HG03060 (cell line): ENCODE data around the gene PACSIN3.

Source experiments
- ATAC-seq: cut with Tn5 transposase; IDR thresholded peaks from one replicate; pipeline ENCODE4 v1.9.1; 2021; ENCODE audit warnings: low read depth, moderate number of reproducible peaks; ENCODE audit not compliant: unreplicated experiment

The PACSIN3 gene

DNA sequence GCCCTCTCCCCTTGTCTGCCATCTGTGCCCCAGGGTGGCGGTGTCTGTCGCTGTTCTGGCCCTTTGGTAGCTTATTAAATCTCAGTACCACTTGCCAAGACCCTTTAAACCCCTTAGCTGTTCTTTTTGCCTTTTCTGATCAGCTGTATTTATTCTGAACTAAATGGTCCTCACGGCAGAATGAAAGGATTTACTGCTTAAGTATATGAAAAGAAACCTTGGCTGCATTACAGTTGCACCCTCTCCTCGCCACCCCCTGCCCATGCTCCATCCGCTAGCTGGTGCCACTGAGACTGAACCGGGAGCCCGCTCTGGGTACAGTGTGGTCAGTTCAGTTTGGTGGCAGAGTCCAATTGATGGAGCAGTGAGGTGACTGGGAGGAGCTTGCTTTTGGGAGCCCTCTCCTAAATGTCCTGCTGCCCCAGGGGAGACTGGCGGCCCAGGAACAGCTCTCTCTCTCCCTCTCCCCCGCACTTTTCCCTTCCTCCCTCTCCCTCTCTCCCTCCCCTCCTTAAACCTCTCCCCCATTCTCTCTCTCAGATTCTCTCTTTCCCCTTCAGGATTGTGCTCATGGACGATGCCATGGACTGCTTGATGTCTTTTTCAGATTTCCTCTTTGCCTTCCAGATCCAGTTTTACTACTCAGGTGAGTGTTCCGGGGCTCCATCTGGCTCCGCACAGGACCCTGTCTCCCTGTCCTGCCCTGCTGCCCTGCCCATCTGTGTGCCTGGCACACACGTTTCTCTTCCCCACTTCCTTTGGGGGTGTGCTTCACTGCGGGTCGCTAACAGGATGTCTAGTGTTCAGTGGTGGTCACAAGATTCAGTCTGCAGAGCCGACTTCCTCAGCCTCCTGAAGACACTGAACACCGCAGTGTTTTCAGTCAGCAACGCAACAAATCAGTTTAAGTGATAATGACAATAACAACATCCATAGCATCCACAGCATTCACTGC, 31.3 kb downstream of the PACSIN3 start:
- no peak for ATAC-seq

DNA sequence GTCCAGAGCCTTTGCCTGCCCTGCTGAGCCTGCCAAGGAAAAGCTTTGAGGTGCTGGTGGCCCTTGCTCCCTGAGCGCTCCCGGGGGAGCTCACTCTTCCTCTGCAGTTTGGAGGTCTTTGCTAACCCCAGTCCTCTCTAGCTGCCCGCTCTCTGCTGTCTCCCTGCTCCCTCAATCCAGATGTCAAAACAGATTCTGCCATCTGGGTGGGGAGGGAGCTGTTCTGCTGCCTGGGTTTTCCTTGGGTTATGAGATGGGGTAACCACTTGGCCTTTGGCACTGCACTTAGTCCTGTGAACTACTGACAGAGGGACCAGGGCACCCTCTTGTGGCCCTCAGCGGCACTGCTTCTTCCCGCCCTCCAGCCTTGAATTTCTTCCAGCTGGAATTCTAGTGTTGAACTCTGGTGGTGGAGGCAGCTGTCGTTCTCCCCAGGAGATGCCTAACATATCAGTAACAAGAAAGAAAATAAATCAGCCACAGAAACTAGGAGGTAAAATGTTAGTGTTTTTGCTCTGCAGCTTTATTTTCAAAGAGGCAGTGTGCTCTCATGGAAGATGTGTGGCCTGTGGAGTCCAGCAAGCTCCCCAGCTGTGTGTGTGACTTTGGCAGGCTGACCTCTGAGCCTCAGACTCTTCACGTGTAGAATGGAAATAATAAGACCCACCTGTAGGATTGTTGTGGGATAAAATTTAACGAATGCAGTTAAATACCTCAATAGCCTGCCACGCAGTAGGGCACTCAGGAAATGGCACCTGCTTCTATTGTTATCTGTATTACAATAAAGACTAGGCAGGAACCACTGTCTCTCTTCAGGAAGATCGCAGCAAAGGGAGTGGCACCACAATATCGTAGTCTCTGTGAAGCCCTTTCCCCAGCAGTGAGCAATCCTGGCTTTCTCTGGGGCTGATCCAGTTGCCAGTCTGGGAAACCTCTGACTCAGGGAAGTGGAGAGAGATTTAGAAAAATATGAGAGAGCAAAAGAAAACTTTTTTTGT, 33.0 kb downstream of the PACSIN3 start:
- no peak for ATAC-seq

DNA sequence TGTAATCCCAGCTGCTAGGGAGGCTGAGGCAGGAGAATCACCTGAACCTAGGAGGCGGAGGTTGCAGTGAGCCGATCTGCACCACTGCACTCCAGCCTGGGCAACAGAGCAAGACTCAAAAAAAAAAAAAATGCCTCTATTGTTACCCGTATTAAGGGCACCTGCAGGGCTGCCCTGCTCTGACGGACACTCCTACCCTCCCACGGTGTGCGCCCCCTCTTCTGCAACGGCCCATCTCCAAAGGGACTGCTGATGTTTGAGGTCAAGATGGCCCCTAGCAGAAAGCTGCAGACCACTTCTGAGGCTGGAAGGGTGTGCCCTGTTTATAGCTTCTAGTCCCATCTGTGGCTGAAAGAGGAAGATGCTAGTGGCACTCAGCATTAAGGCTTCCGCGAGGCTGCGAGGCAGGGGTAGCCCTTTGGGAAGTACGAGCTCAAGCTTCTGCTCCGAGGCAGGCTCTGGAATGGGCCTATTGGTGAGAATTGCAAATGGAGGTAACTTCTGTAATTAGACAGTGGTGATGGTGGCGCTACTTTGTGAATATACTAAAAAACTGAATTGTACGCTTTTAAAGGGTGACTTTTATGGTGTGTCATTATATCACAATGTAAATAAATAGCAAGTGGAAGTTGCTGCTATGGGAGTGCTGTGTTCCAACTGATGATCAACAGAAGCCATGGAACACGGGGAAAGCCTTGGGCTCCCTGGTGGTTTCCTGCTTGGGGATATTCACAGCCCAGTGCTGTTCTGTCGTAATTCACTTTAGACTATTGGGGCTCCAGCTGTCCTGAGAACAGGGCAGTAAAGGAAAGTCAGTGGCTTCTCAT, 33.9 kb downstream of the PACSIN3 start:
- no peak for ATAC-seq

DNA sequence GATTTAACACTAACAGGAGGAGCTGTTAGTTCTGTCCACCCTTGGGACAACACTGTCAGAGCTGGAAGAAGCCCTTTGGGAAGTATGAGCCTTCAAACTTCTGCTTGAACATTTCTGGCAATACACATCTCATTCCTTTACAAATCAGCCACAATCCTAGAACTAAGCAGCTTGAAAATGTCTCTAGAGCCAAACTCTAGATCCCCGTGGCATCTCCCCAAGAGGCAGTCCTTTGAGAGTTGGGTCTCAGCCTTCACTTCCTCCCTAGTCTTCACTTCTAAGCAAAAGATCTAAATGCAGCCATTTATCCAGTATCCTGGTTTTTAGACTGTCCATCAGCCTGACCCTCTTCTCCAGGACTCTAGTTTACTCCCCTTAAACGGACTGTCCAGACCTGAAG, 36.5 kb downstream of the PACSIN3 start:
- ATAC-seq = no peak

DNA sequence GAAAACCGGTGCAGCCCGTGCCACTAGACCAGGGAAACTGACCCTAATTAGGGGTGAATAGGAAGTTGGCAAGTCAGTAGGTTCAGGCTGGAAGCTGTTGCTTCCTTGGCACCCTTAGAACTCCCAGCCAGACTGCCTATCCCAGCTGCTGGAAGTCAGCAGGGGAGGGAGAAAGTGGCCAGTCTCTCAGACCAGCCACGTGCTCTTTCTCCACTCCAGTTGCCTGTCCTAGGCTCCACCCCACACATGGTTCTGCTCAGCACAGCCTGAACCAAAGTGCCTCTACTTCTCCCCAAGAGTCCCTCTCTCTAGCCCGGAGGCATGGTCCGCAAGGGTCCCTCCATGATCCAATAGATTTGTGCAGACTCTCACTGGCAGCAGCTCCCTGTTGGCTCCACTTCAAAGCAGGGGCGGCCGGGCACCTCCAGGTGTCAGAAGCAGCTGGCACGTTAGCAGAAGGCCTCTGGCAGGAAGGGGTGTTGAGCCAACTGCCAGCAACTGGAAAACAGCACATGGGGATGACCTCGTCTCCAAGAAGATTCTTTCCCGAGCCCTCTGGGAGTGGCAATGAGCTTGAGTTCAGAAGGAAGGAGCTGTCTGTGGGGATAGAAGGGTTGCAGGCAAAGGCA, 37.2 kb downstream of the PACSIN3 start:
- ATAC-seq = no peak

GRCh38 chr11:47148270-47148669, 38.0 kb downstream of the PACSIN3 start:
- no peak for ATAC-seq

DNA sequence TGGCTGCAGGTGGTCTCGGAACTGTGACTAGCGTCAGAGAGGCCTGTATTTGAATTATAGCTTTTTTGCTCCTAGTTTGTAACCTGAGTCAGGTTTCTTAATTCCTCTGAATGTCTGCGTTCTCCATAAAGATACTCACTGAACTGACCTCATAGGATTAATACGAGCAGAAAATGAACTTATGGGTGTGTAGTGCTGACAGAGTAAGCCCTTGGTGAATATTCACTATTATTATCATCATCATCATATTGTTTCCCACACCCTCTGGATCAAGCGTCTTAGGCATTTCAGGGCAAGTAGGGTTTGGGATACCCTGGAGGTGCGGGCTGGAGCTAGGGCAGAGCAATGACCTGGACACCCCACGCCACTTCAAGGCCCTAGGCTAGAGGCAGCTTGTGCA, 38.6 kb downstream of the PACSIN3 start:
- no peak for ATAC-seq

DNA sequence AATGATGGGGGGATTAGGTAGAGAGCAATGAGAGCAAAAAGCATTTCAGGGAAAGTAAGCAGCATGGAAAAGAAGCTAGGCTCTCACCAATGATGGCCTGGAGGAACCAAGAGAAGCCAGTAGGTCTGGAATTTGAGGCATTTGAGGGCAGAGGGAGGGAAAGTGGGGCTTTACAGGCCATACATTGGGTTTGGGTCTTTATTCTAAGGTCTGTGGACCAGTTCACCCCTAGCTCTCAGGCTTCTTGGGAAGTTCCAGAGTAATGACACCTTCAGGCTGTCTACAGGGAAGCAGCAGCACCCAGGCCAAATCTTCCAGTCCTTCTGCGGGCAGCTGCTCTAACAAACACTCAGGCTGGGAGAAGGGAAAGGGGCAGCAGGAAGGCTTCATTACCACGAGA, 39.0 kb downstream of the PACSIN3 start:
- no peak for ATAC-seq

- ATAC-seq = no peak
Measured at GRCh38 chr11:47144541-47144940, 41.7 kb downstream of the PACSIN3 start.

GRCh38 chr11:47143322-47143721, 42.9 kb downstream of the PACSIN3 start:
- no peak for ATAC-seq

- no peak for ATAC-seq
Measured at GRCh38 chr11:47139878-47140277, 46.4 kb downstream of the PACSIN3 start.

- ATAC-seq = no peak
Measured at GRCh38 chr11:47137476-47137875, 48.8 kb downstream of the PACSIN3 start.

DNA sequence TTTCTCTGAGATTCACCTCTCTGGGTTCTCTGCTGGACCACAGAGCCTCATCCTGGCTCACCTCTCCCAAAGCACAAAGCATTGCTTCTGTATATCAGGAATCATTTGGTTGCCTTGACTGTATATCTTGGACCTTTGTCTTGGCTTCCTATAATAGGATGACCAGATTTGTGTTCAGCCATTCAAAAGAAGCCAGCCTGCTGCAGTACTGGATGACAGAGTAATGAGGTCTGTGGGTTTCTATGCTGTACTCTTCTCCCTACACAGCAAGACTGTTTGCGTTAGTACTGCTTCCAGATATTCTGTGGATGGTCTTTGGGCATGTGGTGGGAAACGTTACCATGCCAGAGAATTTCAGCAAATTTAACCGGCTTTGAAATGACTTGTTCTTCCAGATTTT, 49.3 kb downstream of the PACSIN3 start:
- no peak for ATAC-seq

- ATAC-seq = no peak
Measured at GRCh38 chr11:47136327-47136726, 49.9 kb downstream of the PACSIN3 start.

GRCh38 chr11:47132981-47133380, 53.3 kb downstream of the PACSIN3 start:
- no peak for ATAC-seq

GRCh38 chr11:47132490-47132889, 53.7 kb downstream of the PACSIN3 start:
- ATAC-seq = no peak

GRCh38 chr11:47131136-47131535, 55.1 kb downstream of the PACSIN3 start:
- no peak for ATAC-seq

- ATAC-seq = no peak
Measured at GRCh38 chr11:47130543-47130942, 55.7 kb downstream of the PACSIN3 start.
